ENCODE data around the gene COL11A2. TPM values are rescaled to one million over a fixed set of nuclear protein-coding genes. Genes with fewer than 3 reads are reported as not detected.

Gene COL11A2
- total RNA-seq, 1 experiment from 2014 or later = 3.7 TPM

DNA sequence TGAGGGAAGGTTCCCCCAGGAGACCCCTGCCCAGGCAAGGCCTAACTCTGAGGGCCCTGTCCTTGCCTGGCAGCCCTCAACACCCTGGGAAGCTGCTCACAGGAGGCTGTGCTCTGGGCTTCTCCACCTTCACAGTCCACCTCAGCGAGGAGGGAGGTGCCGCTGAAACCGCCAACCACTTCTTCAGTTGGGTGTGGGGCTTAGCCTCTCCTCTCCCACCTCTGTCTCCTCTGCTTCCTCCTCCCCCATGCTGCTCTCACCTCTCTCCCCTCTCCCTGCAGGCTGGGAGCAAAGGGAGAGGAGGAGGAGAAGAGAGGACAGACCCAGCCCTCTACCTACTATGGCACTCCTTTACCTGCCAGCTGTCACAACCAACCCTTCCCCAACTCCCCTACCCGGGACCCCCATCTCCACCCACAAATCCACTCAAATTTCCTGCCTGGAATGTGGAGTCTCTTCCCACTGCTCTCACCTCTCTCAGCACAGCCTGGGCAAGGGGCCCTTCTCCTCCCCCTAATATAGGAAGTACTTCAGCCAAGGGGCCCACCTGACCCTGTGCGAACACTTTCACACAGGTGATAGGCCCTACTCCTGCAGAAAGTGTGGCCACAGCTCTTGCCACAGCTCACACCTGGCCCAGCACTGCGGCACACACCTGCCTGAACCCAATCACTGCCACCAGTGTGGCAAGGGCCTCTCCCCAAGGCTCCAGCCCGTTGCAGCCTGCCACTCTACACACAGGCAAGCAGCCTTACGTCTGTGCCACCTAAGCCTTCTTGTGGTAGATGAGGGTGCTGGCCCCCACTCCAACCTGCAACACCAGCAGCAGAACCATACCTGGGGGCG, 23.2 kb upstream of the COL11A2 start (continued):
- TF ChIP-seq, protein P1, sequence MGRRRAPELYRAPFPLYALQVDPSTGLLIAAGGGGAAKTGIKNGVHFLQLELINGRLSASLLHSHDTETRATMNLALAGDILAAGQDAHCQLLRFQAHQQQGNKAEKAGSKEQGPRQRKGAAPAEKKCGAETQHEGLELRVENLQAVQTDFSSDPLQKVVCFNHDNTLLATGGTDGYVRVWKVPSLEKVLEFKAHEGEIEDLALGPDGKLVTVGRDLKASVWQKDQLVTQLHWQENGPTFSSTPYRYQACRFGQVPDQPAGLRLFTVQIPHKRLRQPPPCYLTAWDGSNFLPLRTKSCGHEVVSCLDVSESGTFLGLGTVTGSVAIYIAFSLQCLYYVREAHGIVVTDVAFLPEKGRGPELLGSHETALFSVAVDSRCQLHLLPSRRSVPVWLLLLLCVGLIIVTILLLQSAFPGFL (CRISPR knock-in tag; IDR thresholded peaks at IDR 0.05; ENCODE audit: borderline replicate concordance) = no peak
- TF ChIP-seq GABPB1 (CRISPR knock-in tag; IDR thresholded peaks at IDR 0.05) = no peak
- TF ChIP-seq, protein P2, sequence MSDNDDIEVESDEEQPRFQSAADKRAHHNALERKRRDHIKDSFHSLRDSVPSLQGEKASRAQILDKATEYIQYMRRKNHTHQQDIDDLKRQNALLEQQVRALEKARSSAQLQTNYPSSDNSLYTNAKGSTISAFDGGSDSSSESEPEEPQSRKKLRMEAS (CRISPR knock-in tag; IDR thresholded peaks at IDR 0.05) = no peak
- TF ChIP-seq, protein P3, sequence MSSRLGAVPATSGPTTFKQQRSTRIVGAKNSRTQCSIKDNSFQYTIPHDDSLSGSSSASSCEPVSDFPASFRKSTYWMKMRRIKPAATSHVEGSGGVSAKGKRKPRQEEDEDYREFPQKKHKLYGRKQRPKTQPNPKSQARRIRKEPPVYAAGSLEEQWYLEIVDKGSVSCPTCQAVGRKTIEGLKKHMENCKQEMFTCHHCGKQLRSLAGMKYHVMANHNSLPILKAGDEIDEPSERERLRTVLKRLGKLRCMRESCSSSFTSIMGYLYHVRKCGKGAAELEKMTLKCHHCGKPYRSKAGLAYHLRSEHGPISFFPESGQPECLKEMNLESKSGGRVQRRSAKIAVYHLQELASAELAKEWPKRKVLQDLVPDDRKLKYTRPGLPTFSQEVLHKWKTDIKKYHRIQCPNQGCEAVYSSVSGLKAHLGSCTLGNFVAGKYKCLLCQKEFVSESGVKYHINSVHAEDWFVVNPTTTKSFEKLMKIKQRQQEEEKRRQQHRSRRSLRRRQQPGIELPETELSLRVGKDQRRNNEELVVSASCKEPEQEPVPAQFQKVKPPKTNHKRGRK (CRISPR knock-in tag; IDR thresholded peaks at IDR 0.05; ENCODE audit: borderline replicate concordance) = no peak

DNA sequence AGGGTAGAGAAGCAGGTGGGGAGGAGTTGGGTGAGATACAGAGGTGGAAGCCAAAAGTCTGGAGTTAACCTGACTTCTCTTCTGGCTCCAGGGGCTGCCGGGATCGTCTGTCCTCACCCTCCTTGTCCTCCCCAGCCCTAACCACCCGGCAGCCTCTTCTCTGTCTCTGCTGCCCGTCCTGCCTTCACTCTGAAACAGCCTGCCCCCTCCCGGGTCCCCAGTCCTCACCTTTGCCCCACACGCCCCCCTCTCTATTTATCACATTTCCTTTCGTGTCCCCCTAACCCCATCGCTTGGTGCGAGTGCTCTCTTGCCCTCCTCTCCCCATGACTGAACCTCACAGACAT, 21.7 kb upstream of the COL11A2 start:
- ATAC-seq (no peak), DNase-seq (ENCODE audit: low spot score) (no peak)
- H3K27me3 Mint-ChIP-seq (ENCODE audit: low read depth) = peaks cover 72% of the 10 kb centered on the region
- peaks cover 12% of the 10 kb centered on the region for H3K36me3 Mint-ChIP-seq
- ChIA-PET CTCF (no interaction called here), POLR2A (no interaction called here)
- H3K4me1 Mint-ChIP-seq = peaks cover 46% of the 10 kb centered on the region
- no peak overlapping the region for H3K27ac Mint-ChIP-seq
- no peaks in the 10 kb centered on the region for H3K9me3 Mint-ChIP-seq
- H3K4me3 Mint-ChIP-seq = peak overlapping the region; percentile 95
- no peak for TF ChIP-seq GRHL2 (CRISPR knock-in tag; IDR thresholded peaks at IDR 0.05; ENCODE audit: insufficient replicate concordance, severe bottlenecking)
- no peak for TF ChIP-seq TEAD4 (CRISPR knock-in tag; IDR thresholded peaks at IDR 0.05)
- TF ChIP-seq, protein P4, sequence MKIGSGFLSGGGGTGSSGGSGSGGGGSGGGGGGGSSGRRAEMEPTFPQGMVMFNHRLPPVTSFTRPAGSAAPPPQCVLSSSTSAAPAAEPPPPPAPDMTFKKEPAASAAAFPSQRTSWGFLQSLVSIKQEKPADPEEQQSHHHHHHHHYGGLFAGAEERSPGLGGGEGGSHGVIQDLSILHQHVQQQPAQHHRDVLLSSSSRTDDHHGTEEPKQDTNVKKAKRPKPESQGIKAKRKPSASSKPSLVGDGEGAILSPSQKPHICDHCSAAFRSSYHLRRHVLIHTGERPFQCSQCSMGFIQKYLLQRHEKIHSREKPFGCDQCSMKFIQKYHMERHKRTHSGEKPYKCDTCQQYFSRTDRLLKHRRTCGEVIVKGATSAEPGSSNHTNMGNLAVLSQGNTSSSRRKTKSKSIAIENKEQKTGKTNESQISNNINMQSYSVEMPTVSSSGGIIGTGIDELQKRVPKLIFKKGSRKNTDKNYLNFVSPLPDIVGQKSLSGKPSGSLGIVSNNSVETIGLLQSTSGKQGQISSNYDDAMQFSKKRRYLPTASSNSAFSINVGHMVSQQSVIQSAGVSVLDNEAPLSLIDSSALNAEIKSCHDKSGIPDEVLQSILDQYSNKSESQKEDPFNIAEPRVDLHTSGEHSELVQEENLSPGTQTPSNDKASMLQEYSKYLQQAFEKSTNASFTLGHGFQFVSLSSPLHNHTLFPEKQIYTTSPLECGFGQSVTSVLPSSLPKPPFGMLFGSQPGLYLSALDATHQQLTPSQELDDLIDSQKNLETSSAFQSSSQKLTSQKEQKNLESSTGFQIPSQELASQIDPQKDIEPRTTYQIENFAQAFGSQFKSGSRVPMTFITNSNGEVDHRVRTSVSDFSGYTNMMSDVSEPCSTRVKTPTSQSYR (CRISPR knock-in tag; IDR thresholded peaks at IDR 0.05) = no peak
- no peak for TF ChIP-seq MYBL2 (CRISPR knock-in tag; IDR thresholded peaks at IDR 0.05)
- TF ChIP-seq, protein P5, sequence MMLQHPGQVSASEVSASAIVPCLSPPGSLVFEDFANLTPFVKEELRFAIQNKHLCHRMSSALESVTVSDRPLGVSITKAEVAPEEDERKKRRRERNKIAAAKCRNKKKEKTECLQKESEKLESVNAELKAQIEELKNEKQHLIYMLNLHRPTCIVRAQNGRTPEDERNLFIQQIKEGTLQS (CRISPR knock-in tag; conservative IDR thresholded peaks at IDR 0.05) = no peak
- TF ChIP-seq ZNF416 (CRISPR knock-in tag; IDR thresholded peaks at IDR 0.05) = no peak
- TF ChIP-seq TP53 (CRISPR knock-in tag; IDR thresholded peaks at IDR 0.05) = no peak
- TF ChIP-seq, protein P6, sequence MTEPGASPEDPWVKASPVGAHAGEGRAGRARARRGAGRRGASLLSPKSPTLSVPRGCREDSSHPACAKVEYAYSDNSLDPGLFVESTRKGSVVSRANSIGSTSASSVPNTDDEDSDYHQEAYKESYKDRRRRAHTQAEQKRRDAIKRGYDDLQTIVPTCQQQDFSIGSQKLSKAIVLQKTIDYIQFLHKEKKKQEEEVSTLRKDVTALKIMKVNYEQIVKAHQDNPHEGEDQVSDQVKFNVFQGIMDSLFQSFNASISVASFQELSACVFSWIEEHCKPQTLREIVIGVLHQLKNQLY (CRISPR knock-in tag; IDR thresholded peaks at IDR 0.05) = no peak
- TF ChIP-seq, protein P7, sequence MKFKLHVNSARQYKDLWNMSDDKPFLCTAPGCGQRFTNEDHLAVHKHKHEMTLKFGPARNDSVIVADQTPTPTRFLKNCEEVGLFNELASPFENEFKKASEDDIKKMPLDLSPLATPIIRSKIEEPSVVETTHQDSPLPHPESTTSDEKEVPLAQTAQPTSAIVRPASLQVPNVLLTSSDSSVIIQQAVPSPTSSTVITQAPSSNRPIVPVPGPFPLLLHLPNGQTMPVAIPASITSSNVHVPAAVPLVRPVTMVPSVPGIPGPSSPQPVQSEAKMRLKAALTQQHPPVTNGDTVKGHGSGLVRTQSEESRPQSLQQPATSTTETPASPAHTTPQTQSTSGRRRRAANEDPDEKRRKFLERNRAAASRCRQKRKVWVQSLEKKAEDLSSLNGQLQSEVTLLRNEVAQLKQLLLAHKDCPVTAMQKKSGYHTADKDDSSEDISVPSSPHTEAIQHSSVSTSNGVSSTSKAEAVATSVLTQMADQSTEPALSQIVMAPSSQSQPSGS (CRISPR knock-in tag; IDR thresholded peaks at IDR 0.05; ENCODE audit: borderline replicate concordance, low read depth) = no peak
- no peak for TF ChIP-seq EMX1 (CRISPR knock-in tag; IDR thresholded peaks at IDR 0.05)
- TF ChIP-seq FOXP1 (CRISPR knock-in tag; IDR thresholded peaks at IDR 0.05; ENCODE audit: borderline replicate concordance) = no peak
- no peak for TF ChIP-seq HMGA2 (CRISPR knock-in tag; IDR thresholded peaks at IDR 0.05)
- TF ChIP-seq, protein P8, sequence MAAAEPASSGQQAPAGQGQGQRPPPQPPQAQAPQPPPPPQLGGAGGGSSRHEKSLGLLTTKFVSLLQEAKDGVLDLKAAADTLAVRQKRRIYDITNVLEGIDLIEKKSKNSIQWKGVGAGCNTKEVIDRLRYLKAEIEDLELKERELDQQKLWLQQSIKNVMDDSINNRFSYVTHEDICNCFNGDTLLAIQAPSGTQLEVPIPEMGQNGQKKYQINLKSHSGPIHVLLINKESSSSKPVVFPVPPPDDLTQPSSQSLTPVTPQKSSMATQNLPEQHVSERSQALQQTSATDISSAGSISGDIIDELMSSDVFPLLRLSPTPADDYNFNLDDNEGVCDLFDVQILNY (CRISPR knock-in tag; IDR thresholded peaks at IDR 0.05) = no peak
- TF ChIP-seq, protein P2 (CRISPR knock-in tag; IDR thresholded peaks at IDR 0.05) = no peak
- TF ChIP-seq ELF4 (CRISPR knock-in tag; IDR thresholded peaks at IDR 0.05; ENCODE audit: low read depth) = no peak
- TF ChIP-seq, protein P9, sequence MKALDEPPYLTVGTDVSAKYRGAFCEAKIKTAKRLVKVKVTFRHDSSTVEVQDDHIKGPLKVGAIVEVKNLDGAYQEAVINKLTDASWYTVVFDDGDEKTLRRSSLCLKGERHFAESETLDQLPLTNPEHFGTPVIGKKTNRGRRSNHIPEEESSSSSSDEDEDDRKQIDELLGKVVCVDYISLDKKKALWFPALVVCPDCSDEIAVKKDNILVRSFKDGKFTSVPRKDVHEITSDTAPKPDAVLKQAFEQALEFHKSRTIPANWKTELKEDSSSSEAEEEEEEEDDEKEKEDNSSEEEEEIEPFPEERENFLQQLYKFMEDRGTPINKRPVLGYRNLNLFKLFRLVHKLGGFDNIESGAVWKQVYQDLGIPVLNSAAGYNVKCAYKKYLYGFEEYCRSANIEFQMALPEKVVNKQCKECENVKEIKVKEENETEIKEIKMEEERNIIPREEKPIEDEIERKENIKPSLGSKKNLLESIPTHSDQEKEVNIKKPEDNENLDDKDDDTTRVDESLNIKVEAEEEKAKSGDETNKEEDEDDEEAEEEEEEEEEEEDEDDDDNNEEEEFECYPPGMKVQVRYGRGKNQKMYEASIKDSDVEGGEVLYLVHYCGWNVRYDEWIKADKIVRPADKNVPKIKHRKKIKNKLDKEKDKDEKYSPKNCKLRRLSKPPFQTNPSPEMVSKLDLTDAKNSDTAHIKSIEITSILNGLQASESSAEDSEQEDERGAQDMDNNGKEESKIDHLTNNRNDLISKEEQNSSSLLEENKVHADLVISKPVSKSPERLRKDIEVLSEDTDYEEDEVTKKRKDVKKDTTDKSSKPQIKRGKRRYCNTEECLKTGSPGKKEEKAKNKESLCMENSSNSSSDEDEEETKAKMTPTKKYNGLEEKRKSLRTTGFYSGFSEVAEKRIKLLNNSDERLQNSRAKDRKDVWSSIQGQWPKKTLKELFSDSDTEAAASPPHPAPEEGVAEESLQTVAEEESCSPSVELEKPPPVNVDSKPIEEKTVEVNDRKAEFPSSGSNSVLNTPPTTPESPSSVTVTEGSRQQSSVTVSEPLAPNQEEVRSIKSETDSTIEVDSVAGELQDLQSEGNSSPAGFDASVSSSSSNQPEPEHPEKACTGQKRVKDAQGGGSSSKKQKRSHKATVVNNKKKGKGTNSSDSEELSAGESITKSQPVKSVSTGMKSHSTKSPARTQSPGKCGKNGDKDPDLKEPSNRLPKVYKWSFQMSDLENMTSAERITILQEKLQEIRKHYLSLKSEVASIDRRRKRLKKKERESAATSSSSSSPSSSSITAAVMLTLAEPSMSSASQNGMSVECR (CRISPR knock-in tag; IDR thresholded peaks at IDR 0.05; ENCODE audit: borderline replicate concordance) = no peak
- TF ChIP-seq GTF2I (CRISPR knock-in tag; conservative IDR thresholded peaks at IDR 0.05) = no peak
